ENCODE results near the gene TICRR.

- no peak for TF ChIP-seq CTCF (IDR thresholded peaks at IDR 0.05; ENCODE audit: poor library complexity)
- TF ChIP-seq EZH2 (IDR thresholded peaks at IDR 0.05; ENCODE audit: borderline replicate concordance) = no peak
- TF ChIP-seq EZH2phosphoT487 (IDR thresholded peaks at IDR 0.05; ENCODE audit: low read depth, severe bottlenecking, unreplicated experiment) = no peak
Observed at GRCh38 chr15:89575656-89576416, 567 bp downstream of the TICRR start.

Data from hepatocyte (in vitro differentiated cells).